K562 (cell line): Measurements from ENCODE around the gene GNAT1. TPM values are rescaled to one million over a fixed set of nuclear protein-coding genes. Genes with fewer than 3 reads are reported as not detected.
A peak's percentile ranks its signal among the peaks of the same experiment; 100 is the strongest.

Source experiments
- ATAC-seq: fragments of 200-7000 bp; cut with Tn5 transposase; 3 replicates; pipeline ENCODE4 v1.9.1; 2020; ENCODE audit warnings: moderate library complexity
- BruUV-seq: library from RNA; stranded (reverse); fragments of 400-500 nt; replicated peaks from 2 replicates; lab custom pipeline; 2021; lab: Mats Ljungman, UMichigan
- CTCF ChIA-PET: fragments of 300-600 bp; formaldehyde crosslinking; extraction: SDS; loops from one replicate; lab custom pipeline; 2021; ENCODE audit warnings: low intra/inter-chr PET ratio; lab: Yijun Ruan, JAX
- POLR2A ChIA-PET: fragments of 300-600, 350-650 bp; sonication (Branson Sonifier 250); formaldehyde crosslinking; extraction: SDS; loops from one replicate; lab custom pipeline; 2021; ENCODE audit warnings: antibody characterized with exemption, inconsistent platforms; lab: Yijun Ruan, JAX
- DNase-seq, 4 experiments: peaks; one replicate each; pipeline versions ENCODE4 v3.0.0 to v3.0.0-alpha.2; 2011 to 2018; ENCODE audit warnings: low spot score in 3 of 4, mixed read lengths in 3 of 4; ENCODE audit errors: extremely low read depth in 1 of 4
- FAIRE-seq: peaks from 2 replicates; lab custom pipeline; 2011; peaks lifted over from hg19 to GRCh38; lab: Jason Lieb, UNC
- H2AFZ ChIP-seq: 2 replicates; pipeline ENCODE4 v1.6.0; 2011; ENCODE audit warnings: low read depth, low read length, control low read depth, inconsistent platforms
- H3K27ac ChIP-seq: fragments of 200-600 bp; 3 replicates; pipeline ENCODE4 v1.8.0; 2011; ENCODE audit warnings: low read depth, mild to moderate bottlenecking, control low read depth, inconsistent platforms, low read length, moderate library complexity, mixed read lengths; ENCODE audit errors: extremely low read depth
- H3K27me3 ChIP-seq, 2 experiments: fragments of 300-600 bp in 1 of 2; 2 replicates in 1 of 2; 3 replicates in 1 of 2; pipeline versions ENCODE4 v1.6.0 to v1.8.0; 2011; ENCODE audit warnings: inconsistent platforms in 2 of 2, low read length in 2 of 2, mild to moderate bottlenecking in 1 of 2, mixed read lengths in 1 of 2, moderate library complexity in 1 of 2; ENCODE audit not compliant: control insufficient read depth in 2 of 2, insufficient read depth in 2 of 2
- H3K36me3 ChIP-seq: fragments of 300-600 bp; 3 replicates; pipeline ENCODE4 v1.8.0; 2011; ENCODE audit warnings: mild to moderate bottlenecking, low read length, inconsistent platforms; ENCODE audit not compliant: control insufficient read depth, insufficient read depth
- H3K4me1 ChIP-seq, 2 experiments: fragments of 200-600 bp in 1 of 2; replicated peaks in 1 of 2; 2 replicates in 1 of 2; 3 replicates in 1 of 2; pipeline versions ENCODE4 v1.5.1 to v1.8.0; 2011; ENCODE audit warnings: inconsistent platforms in 2 of 2, low read length in 2 of 2, mild to moderate bottlenecking in 1 of 2, mixed read lengths in 1 of 2, moderate library complexity in 1 of 2; ENCODE audit not compliant: control insufficient read depth in 2 of 2, insufficient read depth in 2 of 2
- H3K4me2 ChIP-seq: 2 replicates; pipeline ENCODE4 v1.6.1; 2011; ENCODE audit warnings: low read length, control low read depth, inconsistent platforms, mixed read lengths; ENCODE audit not compliant: insufficient read depth
- H3K4me3 ChIP-seq: fragments of 200-600 bp; sonication (generic), shearing (Covaris generic); 2 replicates; pipeline ENCODE4 v1.5.1; 2016; ENCODE audit warnings: control low read depth, inconsistent platforms
- H3K79me2 ChIP-seq: fragments of 200-600 bp; 3 replicates; pipeline ENCODE4 v1.8.0; 2011; ENCODE audit warnings: low read length, inconsistent platforms; ENCODE audit not compliant: control insufficient read depth, insufficient read depth
- H3K9ac ChIP-seq, 2 experiments: 2 replicates each; pipeline versions ENCODE4 v1.6.0 to v1.6.1; 2011; ENCODE audit warnings: low read depth in 2 of 2, low read length in 2 of 2, control low read depth in 1 of 2, inconsistent platforms in 1 of 2, mild to moderate bottlenecking in 1 of 2, mixed read lengths in 1 of 2; ENCODE audit not compliant: insufficient read depth in 1 of 2
- H3K9me1 ChIP-seq: one replicate; pipeline ENCODE4 v1.6.0; 2011; ENCODE audit warnings: inconsistent platforms, mild to moderate bottlenecking, low read length, moderate library complexity; ENCODE audit not compliant: control insufficient read depth, insufficient read depth
- H3K9me3 ChIP-seq: replicated peaks from 2 replicates; pipeline ENCODE4 v1.5.1; 2011; ENCODE audit warnings: low read depth, low read length, inconsistent platforms; ENCODE audit not compliant: control insufficient read depth, insufficient read depth
- H4K20me1 ChIP-seq: replicated peaks from 2 replicates; pipeline ENCODE4 v1.6.1; 2011; ENCODE audit warnings: low read length, inconsistent platforms, mixed read lengths; ENCODE audit not compliant: control insufficient read depth, insufficient read depth
- CBFB ChIP-seq: sonication (generic); formaldehyde crosslinking; IDR thresholded peaks from 2 replicates; pipeline ENCODE4 v1.4.0; 2020; ENCODE audit warnings: mild to moderate bottlenecking, missing genetic modification reagents
- DIDO1 ChIP-seq: fragments of 450-650 bp; IDR thresholded peaks from 2 replicates; pipeline ENCODE4 v1.6.1; 2016; ENCODE audit warnings: low read depth, missing biosample characterization, missing genetic modification characterization
- DMBX1 ChIP-seq: fragments of 250-450 bp; sonication (Bioruptor Pico); IDR thresholded peaks from 2 replicates; pipeline ENCODE4 v1.8.0; 2022; ENCODE audit warnings: inconsistent platforms, mild to moderate bottlenecking, moderate library complexity, borderline replicate concordance
- ELF4 ChIP-seq: fragments of 450-650 bp; formaldehyde crosslinking; IDR thresholded peaks from 2 replicates; pipeline ENCODE4 v1.4.0; 2022; ENCODE audit warnings: missing genetic modification characterization
- GABPA ChIP-seq: fragments of 200-800 bp; sonication (Bioruptor generic); conservative IDR thresholded peaks from 2 replicates; pipeline ENCODE4 v1.6.1; 2016; ENCODE audit warnings: low read depth, missing genetic modification characterization, missing compliant biosample characterization
- HIVEP1 ChIP-seq: fragments of 250-450 bp; sonication (Bioruptor Pico); IDR thresholded peaks from 2 replicates; pipeline ENCODE4 v1.4.0; 2020; ENCODE audit warnings: mild to moderate bottlenecking
- MCM3 ChIP-seq: fragments of 450-650 bp; IDR thresholded peaks from 2 replicates; pipeline ENCODE4 v1.6.1; 2016
- PKNOX1 ChIP-seq: fragments of 450-650 bp; IDR thresholded peaks from 2 replicates; pipeline ENCODE4 v1.6.1; 2016
- SRSF7 ChIP-seq: fragments of 200-400 bp; formaldehyde crosslinking; optimal IDR thresholded peaks from 2 replicates; pipeline ENCODE3; 2017; ENCODE audit warnings: mild to moderate bottlenecking, low read depth, low read length
- ZNF133 ChIP-seq: fragments of 250-450 bp; sonication (Bioruptor Pico); IDR thresholded peaks from 2 replicates; pipeline ENCODE4 v1.4.0; 2020; ENCODE audit warnings: mild to moderate bottlenecking
- ZNF263 ChIP-seq: sonication (generic); formaldehyde crosslinking; IDR thresholded peaks from 2 replicates; pipeline ENCODE4 v1.8.0; 2022; ENCODE audit warnings: mild to moderate bottlenecking, missing genetic modification reagents, borderline replicate concordance
- WGBS: fragments of 100-300 bp; shearing (Covaris generic); methylation state at CpG from one replicate; pipeline ENCODE4 v1.1.6; 2016; ENCODE audit warnings: low coverage, mixed read lengths; ENCODE audit not compliant: insufficient coverage; ENCODE audit errors: missing lambda C conversion rate; 5-methylcytosine and 5-hydroxymethylcytosine counted together
- in situ Hi-C: fragments of 300-500 bp; cut with MboI; formaldehyde crosslinking; loops from 4 replicates; pipeline ENCODE4 v1.15.0; 2018; ENCODE audit warnings: inconsistent platforms, mixed read lengths
- intact Hi-C: fragments of 100-400 bp; cut with micrococcal nuclease; formaldehyde crosslinking; loops from 2 replicates; pipeline ENCODE4 v1.14.2; 2022
- polyA plus RNA-seq, 8 experiments: library from polyadenylated mRNA; depleted of rRNA in 4 of 8; stranded (reverse) in 5 of 8; unstranded in 3 of 8; fragments of >200 nt; fragmentation: Nextera tagmentation in 2 of 8; fragmentation: Illumina TruSeq in 1 of 8; extraction: Ambion mirVana in 2 of 8; extraction: Trizol in 1 of 8; gene quantifications; 2 replicates each; pipeline versions ENCODE4 v1.2.1 to v1.2.3, GENCODE V29; 2011 to 2014; ENCODE audit warnings: inconsistent platforms in 1 of 8, missing spikeins in 1 of 8
- total RNA-seq, 7 experiments: library from RNA; depleted of rRNA in 6 of 7; stranded (reverse); fragments of >200 nt in 6 of 7; fragmentation: Illumina TruSeq in 2 of 7; extraction: Trizol in 2 of 7; gene quantifications; 2 replicates each; pipeline versions ENCODE4 v1.2.1 to v1.2.3, GENCODE V29; 2011 to 2021; ENCODE audit warnings: low replicate concordance in 1 of 7
- TF ChIP-seq, protein P1 (sequence below): sonication (generic); formaldehyde crosslinking; IDR thresholded peaks from 2 replicates; pipeline ENCODE4 v1.8.0; 2022; ENCODE audit warnings: missing genetic modification reagents, mild to moderate bottlenecking, borderline replicate concordance
- TF ChIP-seq, protein P2 (sequence below), 2 experiments: fragments of 150-350 bp in 1 of 2; IDR thresholded peaks; 2 replicates each; pipeline ENCODE4 v1.6.1; 2012 to 2016; ENCODE audit warnings: low read depth in 2 of 2, low read length in 2 of 2, mild to moderate bottlenecking in 1 of 2, moderate library complexity in 1 of 2

GNAT1 gene
- total and polyA plus RNA-seq, 9 of the 15 experiments (the other 6 are each of a cell fraction or from before 2014, with no cell fraction given), result not detected

GRCh38 chr3:50183755-50184154 lies 7.7 kb upstream of the GNAT1 start (continued):
- TF ChIP-seq ZNF133 (CRISPR knock-in tag) (no peak), PKNOX1 (peak; percentile 39; the same call in 1 of the 2 replicates), HIVEP1 (CRISPR knock-in tag) (no peak), DMBX1 (CRISPR knock-in tag) (no peak)
- TF ChIP-seq, all 486 proteins: peak for 2

DNA sequence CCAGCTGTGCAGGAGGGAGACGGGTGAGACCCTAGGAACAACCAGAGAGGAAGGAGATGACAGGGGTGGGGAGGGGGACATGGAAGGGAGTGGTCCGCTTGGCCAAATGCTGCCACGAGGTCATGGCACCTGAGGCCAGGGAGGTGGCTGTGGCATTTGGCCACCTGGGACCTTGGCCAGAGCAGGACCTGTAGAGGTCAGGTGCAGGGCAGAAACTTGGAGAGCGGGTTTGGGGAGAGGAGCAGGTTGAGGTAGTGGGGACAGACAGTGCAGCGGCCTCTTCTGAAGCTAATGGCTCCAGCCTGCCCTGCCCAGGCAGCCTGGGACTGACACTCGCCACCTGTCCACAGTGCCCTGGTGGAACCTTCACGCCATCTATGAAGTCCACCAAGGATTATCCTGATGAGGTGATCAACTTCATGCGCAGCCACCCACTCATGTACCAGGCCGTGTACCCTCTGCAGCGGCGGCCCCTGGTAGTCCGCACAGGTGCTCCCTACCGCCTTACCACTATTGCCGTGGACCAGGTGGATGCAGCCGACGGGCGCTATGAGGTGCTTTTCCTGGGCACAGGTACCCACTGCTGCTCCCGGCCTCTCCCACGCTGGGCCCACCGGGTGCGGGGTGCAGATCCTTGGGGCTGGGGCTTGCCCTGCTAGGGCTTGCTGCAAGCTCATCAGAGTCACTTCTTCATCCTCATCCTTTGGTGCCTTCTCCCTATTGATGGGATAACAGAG lies 7.0 kb upstream of the GNAT1 start:
- Histone ChIP-seq H3K9ac (peak overlapping the region in 1 of 2 experiments; percentile 45; a peak in 1 of 4 replicates), H3K4me2 (no peak overlapping the region), H3K36me3 (no peaks in the 10 kb centered on the region), H3K4me3 (no peak overlapping the region), H3K27ac (no peak overlapping the region), H3K9me3 (no peaks in the 10 kb centered on the region), H4K20me1 (no peaks in the 10 kb centered on the region), H3K9me1 (no peaks in the 10 kb centered on the region), H3K27me3 (no peaks in the 10 kb centered on the region), H3K4me1 (peaks cover 0 to 31% of the 10 kb centered on the region in 2 experiments; a peak in 3 of 5 replicates), H3K79me2 (no peaks in the 10 kb centered on the region), H2AFZ (no peak overlapping the region)
- ATAC-seq (no peak), DNase-seq (no peak), FAIRE-seq (no peak)
- in situ Hi-C loops (loop anchor here (5.0 kb wide), 1 partner anchor 62 kb away; no protein-coding TSS in a partner anchor), intact Hi-C loops (no loop called here)
- BruUV-seq, result no TSS peak
- ChIA-PET POLR2A (interaction anchor here (0.6 to 1.2 kb wide), 2 partner anchors 64 to 80 kb away, joined by 3 to 4 read pairs; no protein-coding TSS in a partner anchor), CTCF (no interaction called here)
- 58% methylated on average over 8 of the region's 21 CpGs for WGBS
- no peak for TF ChIP-seq DIDO1
- TF ChIP-seq ELF4 (CRISPR knock-in tag), result no peak
- TF ChIP-seq, protein P1, sequence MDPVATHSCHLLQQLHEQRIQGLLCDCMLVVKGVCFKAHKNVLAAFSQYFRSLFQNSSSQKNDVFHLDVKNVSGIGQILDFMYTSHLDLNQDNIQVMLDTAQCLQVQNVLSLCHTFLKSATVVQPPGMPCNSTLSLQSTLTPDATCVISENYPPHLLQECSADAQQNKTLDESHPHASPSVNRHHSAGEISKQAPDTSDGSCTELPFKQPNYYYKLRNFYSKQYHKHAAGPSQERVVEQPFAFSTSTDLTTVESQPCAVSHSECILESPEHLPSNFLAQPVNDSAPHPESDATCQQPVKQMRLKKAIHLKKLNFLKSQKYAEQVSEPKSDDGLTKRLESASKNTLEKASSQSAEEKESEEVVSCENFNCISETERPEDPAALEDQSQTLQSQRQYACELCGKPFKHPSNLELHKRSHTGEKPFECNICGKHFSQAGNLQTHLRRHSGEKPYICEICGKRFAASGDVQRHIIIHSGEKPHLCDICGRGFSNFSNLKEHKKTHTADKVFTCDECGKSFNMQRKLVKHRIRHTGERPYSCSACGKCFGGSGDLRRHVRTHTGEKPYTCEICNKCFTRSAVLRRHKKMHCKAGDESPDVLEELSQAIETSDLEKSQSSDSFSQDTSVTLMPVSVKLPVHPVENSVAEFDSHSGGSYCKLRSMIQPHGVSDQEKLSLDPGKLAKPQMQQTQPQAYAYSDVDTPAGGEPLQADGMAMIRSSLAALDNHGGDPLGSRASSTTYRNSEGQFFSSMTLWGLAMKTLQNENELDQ (CRISPR knock-in tag), result no peak
- no peak for TF ChIP-seq ZNF263 (CRISPR knock-in tag)
- no peak for TF ChIP-seq CBFB (CRISPR knock-in tag)
- no peak for TF ChIP-seq MCM3
- no peak for TF ChIP-seq GABPA (tag)
- TF ChIP-seq SRSF7, result no peak
- TF ChIP-seq, protein P2, sequence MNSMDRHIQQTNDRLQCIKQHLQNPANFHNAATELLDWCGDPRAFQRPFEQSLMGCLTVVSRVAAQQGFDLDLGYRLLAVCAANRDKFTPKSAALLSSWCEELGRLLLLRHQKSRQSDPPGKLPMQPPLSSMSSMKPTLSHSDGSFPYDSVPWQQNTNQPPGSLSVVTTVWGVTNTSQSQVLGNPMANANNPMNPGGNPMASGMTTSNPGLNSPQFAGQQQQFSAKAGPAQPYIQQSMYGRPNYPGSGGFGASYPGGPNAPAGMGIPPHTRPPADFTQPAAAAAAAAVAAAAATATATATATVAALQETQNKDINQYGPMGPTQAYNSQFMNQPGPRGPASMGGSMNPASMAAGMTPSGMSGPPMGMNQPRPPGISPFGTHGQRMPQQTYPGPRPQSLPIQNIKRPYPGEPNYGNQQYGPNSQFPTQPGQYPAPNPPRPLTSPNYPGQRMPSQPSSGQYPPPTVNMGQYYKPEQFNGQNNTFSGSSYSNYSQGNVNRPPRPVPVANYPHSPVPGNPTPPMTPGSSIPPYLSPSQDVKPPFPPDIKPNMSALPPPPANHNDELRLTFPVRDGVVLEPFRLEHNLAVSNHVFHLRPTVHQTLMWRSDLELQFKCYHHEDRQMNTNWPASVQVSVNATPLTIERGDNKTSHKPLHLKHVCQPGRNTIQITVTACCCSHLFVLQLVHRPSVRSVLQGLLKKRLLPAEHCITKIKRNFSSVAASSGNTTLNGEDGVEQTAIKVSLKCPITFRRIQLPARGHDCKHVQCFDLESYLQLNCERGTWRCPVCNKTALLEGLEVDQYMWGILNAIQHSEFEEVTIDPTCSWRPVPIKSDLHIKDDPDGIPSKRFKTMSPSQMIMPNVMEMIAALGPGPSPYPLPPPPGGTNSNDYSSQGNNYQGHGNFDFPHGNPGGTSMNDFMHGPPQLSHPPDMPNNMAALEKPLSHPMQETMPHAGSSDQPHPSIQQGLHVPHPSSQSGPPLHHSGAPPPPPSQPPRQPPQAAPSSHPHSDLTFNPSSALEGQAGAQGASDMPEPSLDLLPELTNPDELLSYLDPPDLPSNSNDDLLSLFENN (IDR thresholded peaks at IDR 0.05; ENCODE audit: low read depth in 2 of 2, low read length in 2 of 2), result no peak
